HepG2 (cell line): ENCODE measurements around the gene LIFR. TPM values are rescaled to one million over a fixed set of nuclear protein-coding genes. Genes with fewer than 3 reads are reported as not detected.

Experiments used
- ARHGAP35 ChIP-seq: sonication (generic); formaldehyde crosslinking; IDR thresholded peaks from 2 replicates; pipeline ENCODE4 v1.9.0; 2022; ENCODE audit warnings: mild to moderate bottlenecking, inconsistent platforms, moderate library complexity, missing genetic modification reagents, borderline replicate concordance
- CBX5 ChIP-seq: sonication (generic); formaldehyde crosslinking; IDR thresholded peaks from 2 replicates; pipeline ENCODE4 v1.4.0; 2020; ENCODE audit warnings: missing genetic modification reagents, borderline replicate concordance
- CTCF ChIP-seq: sonication (generic); formaldehyde crosslinking; IDR thresholded peaks from 2 replicates; pipeline ENCODE4 v1.5.0; 2020; ENCODE audit warnings: mild to moderate bottlenecking, missing genetic modification reagents, moderate library complexity
- EP300 ChIP-seq, 3 experiments: sonication (generic) in 1 of 3; formaldehyde crosslinking in 1 of 3; IDR thresholded peaks; 2 replicates each; pipeline versions ENCODE4 v1.5.1 to v1.6.1; 2011 to 2020; ENCODE audit warnings: low read depth in 2 of 3, low read length in 2 of 3, borderline replicate concordance in 1 of 3, improper control_type of control experiment in 1 of 3, mild to moderate bottlenecking in 1 of 3, missing genetic modification reagents in 1 of 3, moderate library complexity in 1 of 3
- ERF ChIP-seq: IDR thresholded peaks from 2 replicates; pipeline ENCODE4 v1.6.1; 2018; ENCODE audit warnings: missing biosample characterization, missing genetic modification reagents
- HMGXB4 ChIP-seq, 2 experiments: sonication (generic) in 1 of 2; formaldehyde crosslinking in 1 of 2; IDR thresholded peaks; 2 replicates each; pipeline versions ENCODE4 v1.4.0 to v1.6.1; 2018 to 2020; ENCODE audit warnings: missing genetic modification reagents in 2 of 2, borderline replicate concordance in 1 of 2, low read depth in 1 of 2, mild to moderate bottlenecking in 1 of 2, missing biosample characterization in 1 of 2
- HNRNPK ChIP-seq: fragments of 200-400 bp; formaldehyde crosslinking; IDR thresholded peaks from 2 replicates; pipeline ENCODE4 v1.6.1; 2018; ENCODE audit warnings: low read length, low read depth, moderate library complexity, mild to moderate bottlenecking; ENCODE audit not compliant: poor library complexity, severe bottlenecking
- KDM2A ChIP-seq: sonication (generic); formaldehyde crosslinking; IDR thresholded peaks from 2 replicates; pipeline ENCODE4 v1.4.0; 2020; ENCODE audit warnings: low read depth, missing genetic modification reagents, borderline replicate concordance
- MIXL1 ChIP-seq: IDR thresholded peaks from 2 replicates; pipeline ENCODE4 v1.6.1; 2016
- YEATS2 ChIP-seq: sonication (generic); formaldehyde crosslinking; IDR thresholded peaks from 2 replicates; pipeline ENCODE4 v1.4.0; 2020; ENCODE audit warnings: missing genetic modification reagents, borderline replicate concordance
- ZFX ChIP-seq: sonication (generic); formaldehyde crosslinking; IDR thresholded peaks from 2 replicates; pipeline ENCODE4 v1.4.0; 2020; ENCODE audit warnings: mild to moderate bottlenecking, low read depth, missing genetic modification reagents, moderate library complexity
- ZFY ChIP-seq: sonication (generic); formaldehyde crosslinking; IDR thresholded peaks from 2 replicates; pipeline ENCODE4 v1.4.0; 2020; ENCODE audit warnings: missing genetic modification reagents
- ZNF280D ChIP-seq: sonication (generic); formaldehyde crosslinking; IDR thresholded peaks from 2 replicates; pipeline ENCODE4 v1.5.1; 2020; ENCODE audit warnings: mild to moderate bottlenecking, missing genetic modification reagents
- ZNF580 ChIP-seq: IDR thresholded peaks from 2 replicates; pipeline ENCODE4 v1.6.1; 2016; ENCODE audit warnings: low read depth, borderline replicate concordance
- ZNF772 ChIP-seq: sonication (generic); formaldehyde crosslinking; IDR thresholded peaks from 2 replicates; pipeline ENCODE4 v1.5.0; 2020; ENCODE audit warnings: mild to moderate bottlenecking, missing genetic modification reagents
- ZSCAN31 ChIP-seq: sonication (generic); formaldehyde crosslinking; IDR thresholded peaks from 2 replicates; pipeline ENCODE4 v1.5.0; 2020; ENCODE audit warnings: low read depth, mild to moderate bottlenecking, missing genetic modification reagents
- ZSCAN9 ChIP-seq: IDR thresholded peaks from 2 replicates; pipeline ENCODE4 v1.6.1; 2016; ENCODE audit warnings: borderline replicate concordance
- polyA plus RNA-seq, 8 experiments: library from polyadenylated mRNA; depleted of rRNA in 3 of 8; stranded (reverse) in 7 of 8; unstranded in 1 of 8; fragments of >200 nt; fragmentation: Illumina TruSeq in 4 of 8; extraction: Trizol in 4 of 8; gene quantifications; 2 replicates each; pipeline versions ENCODE4 v1.2.1 to v1.2.3, GENCODE V29; 2011 to 2016; ENCODE audit warnings: low read depth in 4 of 8, missing spikeins in 1 of 8, mixed read lengths in 1 of 8; ENCODE audit not compliant: insufficient read depth in 1 of 8
- total RNA-seq, 5 experiments: library from RNA; depleted of rRNA; stranded (reverse); fragments of >200 nt; fragmentation: Illumina TruSeq; extraction: Trizol; gene quantifications; 2 replicates each; pipeline ENCODE4 v1.2.3, GENCODE V29; 2016; ENCODE audit warnings: low read depth in 1 of 5

The LIFR gene
- total and polyA plus RNA-seq, 2 of the 13 experiments (the other 11 are each of a cell fraction or from before 2014, with no cell fraction given): 6.3 to 25.2 TPM

- TF ChIP-seq EP300 (IDR thresholded peaks at IDR 0.05; ENCODE audit: low read depth in 2 of 2, low read length in 2 of 2): no peak
- TF ChIP-seq EP300 (CRISPR knock-in tag; IDR thresholded peaks at IDR 0.05; ENCODE audit: borderline replicate concordance): no peak
- TF ChIP-seq ZFX (CRISPR knock-in tag): peak; percentile 86
- peak; percentile 55; the same call in 1 of the 2 replicates for TF ChIP-seq ERF (CRISPR knock-in tag)
- TF ChIP-seq CTCF: peak; percentile 99
- 0 out of 2 replicates have a peak, but pooled peaks have one; percentile 27 for TF ChIP-seq ZNF280D (CRISPR knock-in tag)
- TF ChIP-seq ZNF580 (CRISPR knock-in tag): peak; percentile 53; the same call in 1 of the 2 replicates
- TF ChIP-seq ZSCAN9 (CRISPR knock-in tag): 0 out of 2 replicates have a peak, but pooled peaks have one; percentile 39
- TF ChIP-seq ARHGAP35 (CRISPR knock-in tag): no peak
- 0 out of 2 replicates have a peak, but pooled peaks have one; percentile 30 for TF ChIP-seq ZSCAN31 (CRISPR knock-in tag)
- 0 out of 2 replicates have a peak, but pooled peaks have one; percentile 17 for TF ChIP-seq CBX5 (CRISPR knock-in tag)
- 0 out of 2 replicates have a peak, but pooled peaks have one; percentile 45 for TF ChIP-seq ZNF772 (CRISPR knock-in tag)
- TF ChIP-seq HMGXB4 (CRISPR knock-in tag; IDR thresholded peaks at IDR 0.05; ENCODE audit: borderline replicate concordance in 1 of 2, low read depth in 1 of 2): peak; percentile 50 to 69; a peak in 2 of 4 replicates
- TF ChIP-seq KDM2A: peak; percentile 61; the same call in 1 of the 2 replicates
- TF ChIP-seq ZFY (CRISPR knock-in tag): peak; percentile 69
- TF ChIP-seq MIXL1 (CRISPR knock-in tag): peak; percentile 64; the same call in 1 of the 2 replicates
- peak; percentile 48; the same call in 1 of the 2 replicates for TF ChIP-seq YEATS2 (CRISPR knock-in tag)
- TF ChIP-seq HNRNPK: no peak
Observed at GRCh38 chr5:38441453-38442246, 114.8 kb downstream of the LIFR start (continued).
